ENCODE measurements around the gene TMEFF2.
"Not testable (repeated sequence)": the region's sequence is repeated elsewhere in the genome, so short reads cannot be mapped to it uniquely, and the experiment has no call there.

Gene TMEFF2

GRCh38 chr2:191931329-191931728 is 263.4 kb downstream of the TMEFF2 start:
- no peak for DNase-seq (ENCODE audit: low spot score)

- no peak for DNase-seq (ENCODE audit: low spot score)
Measured at GRCh38 chr2:191930205-191930604, 264.5 kb downstream of the TMEFF2 start.

GRCh38 chr2:191929288-191929687 is 265.4 kb downstream of the TMEFF2 start:
- DNase-seq (ENCODE audit: low spot score) = no peak

- peak; percentile 77 for DNase-seq (ENCODE audit: low spot score)
Measured at GRCh38 chr2:191927991-191928390, 266.7 kb downstream of the TMEFF2 start.

- DNase-seq (ENCODE audit: low spot score) = peak; percentile 98
Measured at GRCh38 chr2:191927319-191927867, 267.3 kb downstream of the TMEFF2 start.

GRCh38 chr2:191926671-191927070 is 268.1 kb downstream of the TMEFF2 start:
- no peak for DNase-seq (ENCODE audit: low spot score)

GRCh38 chr2:191923652-191923997 is 271.1 kb downstream of the TMEFF2 start:
- peak; percentile 88 for DNase-seq (ENCODE audit: low spot score)

GRCh38 chr2:191922736-191923651 is 271.7 kb downstream of the TMEFF2 start:
- no peak for DNase-seq (ENCODE audit: low spot score)

GRCh38 chr2:191921650-191922049 is 273.1 kb downstream of the TMEFF2 start:
- not testable (repeated sequence) for DNase-seq (ENCODE audit: low spot score)

- no peak for DNase-seq (ENCODE audit: low spot score)
Measured at GRCh38 chr2:191920502-191920901, 274.2 kb downstream of the TMEFF2 start.

GRCh38 chr2:191917967-191918651 is 276.6 kb downstream of the TMEFF2 start:
- DNase-seq (ENCODE audit: low spot score) = no peak

GRCh38 chr2:191917430-191917881 is 277.3 kb downstream of the TMEFF2 start:
- no peak for DNase-seq (ENCODE audit: low spot score)

- no peak for DNase-seq (ENCODE audit: low spot score)
Measured at GRCh38 chr2:191916826-191917225, 277.9 kb downstream of the TMEFF2 start.

GRCh38 chr2:191915750-191916149 is 279.0 kb downstream of the TMEFF2 start:
- DNase-seq (ENCODE audit: low spot score) = no peak

GRCh38 chr2:191913796-191914195 is 280.9 kb downstream of the TMEFF2 start:
- DNase-seq (ENCODE audit: low spot score) = no peak

GRCh38 chr2:191912764-191913163 is 282.0 kb downstream of the TMEFF2 start:
- DNase-seq (ENCODE audit: low spot score) = no peak

- DNase-seq (ENCODE audit: low spot score) = peak; percentile 88
Measured at GRCh38 chr2:191910518-191910917, 284.2 kb downstream of the TMEFF2 start.

- DNase-seq (ENCODE audit: low spot score) = no peak
Measured at GRCh38 chr2:191908874-191909273, 285.9 kb downstream of the TMEFF2 start.

- DNase-seq (ENCODE audit: low spot score) = no peak
Measured at GRCh38 chr2:191907545-191907944, 287.2 kb downstream of the TMEFF2 start.

- peak; percentile 53 for DNase-seq (ENCODE audit: low spot score)
Measured at GRCh38 chr2:191907091-191907490, 287.6 kb downstream of the TMEFF2 start.

- no peak for DNase-seq (ENCODE audit: low spot score)
Measured at GRCh38 chr2:191905336-191905735, 289.4 kb downstream of the TMEFF2 start.

- DNase-seq (ENCODE audit: low spot score) = no peak
Measured at GRCh38 chr2:191901031-191901430, 293.7 kb downstream of the TMEFF2 start.

GRCh38 chr2:191899410-191899809 is 295.3 kb downstream of the TMEFF2 start:
- peak; percentile 80 for DNase-seq (ENCODE audit: low spot score)

Measured in kidney tubule cell (primary cell).